ENCODE measurements around the gene RUNDC1.

DNA sequence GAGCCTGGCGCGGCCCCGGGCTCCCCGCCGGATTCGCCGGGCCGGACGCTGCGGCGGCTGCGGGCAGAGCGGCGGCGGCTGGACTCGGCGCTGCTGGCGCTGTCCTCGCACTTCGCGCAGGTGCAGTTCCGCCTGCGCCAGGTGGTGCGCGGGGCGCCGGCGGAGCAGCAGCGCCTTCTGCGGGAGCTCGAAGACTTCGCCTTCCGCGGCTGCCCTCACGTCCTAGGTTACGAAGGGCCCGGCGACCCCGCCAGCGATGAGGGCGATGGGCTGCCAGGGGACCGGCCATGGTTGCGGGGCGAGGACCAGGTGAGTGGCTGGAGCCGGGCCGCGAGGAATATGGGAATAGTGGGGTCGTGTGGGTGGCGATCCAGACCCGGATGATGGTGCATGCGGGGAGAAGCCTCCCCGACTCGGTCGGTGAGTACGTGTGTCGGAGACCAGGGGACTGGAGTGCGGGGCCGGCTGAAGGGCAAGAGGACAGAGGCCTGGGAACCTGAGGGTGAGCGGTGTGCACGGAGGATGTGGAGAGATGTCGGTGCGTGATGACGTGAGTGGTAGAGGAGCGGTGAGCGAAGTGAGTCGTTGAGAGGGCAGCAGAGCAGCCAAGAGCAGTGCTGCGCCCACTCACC is 517 bp downstream of the RUNDC1 start:
- no peak for TF ChIP-seq EZH2 (IDR thresholded peaks at IDR 0.05; ENCODE audit: low read length)
- TF ChIP-seq CTCF (optimal IDR thresholded peaks at IDR 0.05 in 1 of 3, IDR thresholded peaks at IDR 0.05 in 1 of 3, conservative IDR thresholded peaks at IDR 0.05 in 1 of 3; ENCODE audit: extremely low read depth in 1 of 3, insufficient read depth in 2 of 3, low read length in 3 of 3): peak in 2 of 3 experiments; percentile 43

All from keratinocyte (primary cell).